ENCODE results near the gene KRT14. TPM values are rescaled to one million over a fixed set of nuclear protein-coding genes. Genes with fewer than 3 reads are reported as not detected.
"Not testable (repeated sequence)": the region's sequence is repeated elsewhere in the genome, so short reads cannot be mapped to it uniquely, and the experiment has no call there.

KRT14 gene
- total RNA-seq (not detected), polyA plus RNA-seq (0.14 TPM)

GRCh38 chr17:41586863-41587495 lies at the start of gene KRT14:
TSS of gene KRT14 (minus strand) at chr17:41586895. CDS start at chr17:41586834, 61 bp downstream.
- no peak for DNase-seq (ENCODE audit: extremely low spot score)
- Histone ChIP-seq H3K27ac (ENCODE audit: low read depth) (no peak within 1 kb of the TSS), H3K4me3 (ENCODE audit: low read depth, low read length) (no peak within 1 kb of the TSS), H3K4me1 (ENCODE audit: insufficient read depth) (no peaks in the 10 kb centered on the region), H3K36me3 (ENCODE audit: insufficient read depth) (no peaks in the 10 kb centered on the region)
- 84% methylated on average over 15 of the region's 15 CpGs for WGBS

- H3K36me3 ChIP-seq (ENCODE audit: insufficient read depth): no peaks in the 10 kb centered on the region
- DNase-seq (ENCODE audit: extremely low spot score): no peak
- 29% methylated on average over 28 of the region's 28 CpGs for WGBS
- H3K4me3 ChIP-seq (ENCODE audit: low read depth, low read length): no peak overlapping the region
- no peak overlapping the region for H3K27ac ChIP-seq (ENCODE audit: low read depth)
- no peaks in the 10 kb centered on the region for H3K4me1 ChIP-seq (ENCODE audit: insufficient read depth)
Measured at GRCh38 chr17:41635121-41636097, 48.7 kb upstream of the KRT14 start.

GRCh38 chr17:41634639-41635038 lies 47.9 kb upstream of the KRT14 start:
- Histone ChIP-seq H3K4me3 (ENCODE audit: low read depth, low read length) (no peak overlapping the region), H3K27ac (ENCODE audit: low read depth) (no peak overlapping the region)
- WGBS: 65% methylated on average over 7 of the region's 7 CpGs

GRCh38 chr17:41633556-41634199 lies 47.0 kb upstream of the KRT14 start:
- Histone ChIP-seq H3K27ac (ENCODE audit: low read depth) (no peak overlapping the region), H3K4me1 (ENCODE audit: insufficient read depth) (no peaks in the 10 kb centered on the region), H3K4me3 (ENCODE audit: low read depth, low read length) (no peak overlapping the region), H3K36me3 (ENCODE audit: insufficient read depth) (no peaks in the 10 kb centered on the region)
- 92% methylated on average over 14 of the region's 14 CpGs for WGBS
- no peak for DNase-seq (ENCODE audit: extremely low spot score)

More at GRCh38 chr17:41634639-41635038, 47.9 kb upstream of the KRT14 start:
- H3K36me3 ChIP-seq (ENCODE audit: insufficient read depth): no peaks in the 10 kb centered on the region
- no peak for DNase-seq (ENCODE audit: extremely low spot score)
- H3K4me1 ChIP-seq (ENCODE audit: insufficient read depth): no peaks in the 10 kb centered on the region

- Histone ChIP-seq H3K4me3 (ENCODE audit: low read depth, low read length) (no peak overlapping the region), H3K4me1 (ENCODE audit: insufficient read depth) (no peaks in the 10 kb centered on the region), H3K36me3 (ENCODE audit: insufficient read depth) (no peaks in the 10 kb centered on the region), H3K27ac (ENCODE audit: low read depth) (no peak overlapping the region)
- DNase-seq (ENCODE audit: extremely low spot score): no peak
- 70% methylated on average over 5 of the region's 5 CpGs for WGBS
Measured at GRCh38 chr17:41632482-41633105, 45.9 kb upstream of the KRT14 start.

- H3K27ac ChIP-seq (ENCODE audit: low read depth): no peak overlapping the region
- H3K4me3 ChIP-seq (ENCODE audit: low read depth, low read length): no peak overlapping the region
- no peaks in the 10 kb centered on the region for H3K36me3 ChIP-seq (ENCODE audit: insufficient read depth)
- H3K4me1 ChIP-seq (ENCODE audit: insufficient read depth): no peaks in the 10 kb centered on the region
- WGBS: 86% methylated on average over 15 of the region's 15 CpGs
- DNase-seq (ENCODE audit: extremely low spot score): no peak
Measured at GRCh38 chr17:41631898-41632285, 45.2 kb upstream of the KRT14 start.

- Histone ChIP-seq H3K4me1 (ENCODE audit: insufficient read depth) (no peaks in the 10 kb centered on the region), H3K36me3 (ENCODE audit: insufficient read depth) (no peaks in the 10 kb centered on the region), H3K27ac (ENCODE audit: low read depth) (no peak overlapping the region), H3K4me3 (ENCODE audit: low read depth, low read length) (no peak overlapping the region)
- DNase-seq (ENCODE audit: extremely low spot score): no peak
- WGBS: 91% methylated on average over 8 of the region's 8 CpGs
Measured at GRCh38 chr17:41631025-41631897, 44.6 kb upstream of the KRT14 start.

GRCh38 chr17:41629826-41630670 lies 43.4 kb upstream of the KRT14 start:
- Histone ChIP-seq H3K27ac (ENCODE audit: low read depth) (no peak overlapping the region), H3K4me3 (ENCODE audit: low read depth, low read length) (no peak overlapping the region), H3K4me1 (ENCODE audit: insufficient read depth) (no peaks in the 10 kb centered on the region), H3K36me3 (ENCODE audit: insufficient read depth) (no peaks in the 10 kb centered on the region)
- DNase-seq (ENCODE audit: extremely low spot score): no peak
- 88% methylated on average over 13 of the region's 13 CpGs for WGBS

GRCh38 chr17:41629316-41629715 lies 42.6 kb upstream of the KRT14 start:
- WGBS: 81% methylated on average over 10 of the region's 10 CpGs
- Histone ChIP-seq H3K4me3 (ENCODE audit: low read depth, low read length) (no peak overlapping the region), H3K4me1 (ENCODE audit: insufficient read depth) (peaks cover 2% of the 10 kb centered on the region), H3K27ac (ENCODE audit: low read depth) (no peak overlapping the region), H3K36me3 (ENCODE audit: insufficient read depth) (no peaks in the 10 kb centered on the region)
- no peak for DNase-seq (ENCODE audit: extremely low spot score)

GRCh38 chr17:41628621-41629255 lies 42.0 kb upstream of the KRT14 start:
- 73% methylated on average over 11 of the region's 11 CpGs for WGBS
- not testable (repeated sequence) for H3K4me3 ChIP-seq (ENCODE audit: low read depth, low read length); DNase-seq (ENCODE audit: extremely low spot score)

GRCh38 chr17:41628073-41628370 lies 41.3 kb upstream of the KRT14 start:
- WGBS: 59% methylated on average over 1 of the region's 1 CpG
- H3K27ac ChIP-seq (ENCODE audit: low read depth); H3K4me1 ChIP-seq (ENCODE audit: insufficient read depth); H3K36me3 ChIP-seq (ENCODE audit: insufficient read depth); DNase-seq (ENCODE audit: extremely low spot score); H3K4me3 ChIP-seq (ENCODE audit: low read depth, low read length): not testable (repeated sequence)

More at GRCh38 chr17:41628621-41629255, 42.0 kb upstream of the KRT14 start:
- not testable (repeated sequence) for H3K4me1 ChIP-seq (ENCODE audit: insufficient read depth); H3K36me3 ChIP-seq (ENCODE audit: insufficient read depth); H3K27ac ChIP-seq (ENCODE audit: low read depth)

Data from urinary bladder (tissue), 4 donors.